ENCODE data around the gene PKD1L1. TPM values are rescaled to one million over a fixed set of nuclear protein-coding genes. Genes with fewer than 3 reads are reported as not detected.

The PKD1L1 gene
- total RNA-seq, 3 donors from 2014 or later (not counting 1 experiment from before 2014, with no cell fraction given): 0.33 to 0.48 (median 0.38) TPM

DNA sequence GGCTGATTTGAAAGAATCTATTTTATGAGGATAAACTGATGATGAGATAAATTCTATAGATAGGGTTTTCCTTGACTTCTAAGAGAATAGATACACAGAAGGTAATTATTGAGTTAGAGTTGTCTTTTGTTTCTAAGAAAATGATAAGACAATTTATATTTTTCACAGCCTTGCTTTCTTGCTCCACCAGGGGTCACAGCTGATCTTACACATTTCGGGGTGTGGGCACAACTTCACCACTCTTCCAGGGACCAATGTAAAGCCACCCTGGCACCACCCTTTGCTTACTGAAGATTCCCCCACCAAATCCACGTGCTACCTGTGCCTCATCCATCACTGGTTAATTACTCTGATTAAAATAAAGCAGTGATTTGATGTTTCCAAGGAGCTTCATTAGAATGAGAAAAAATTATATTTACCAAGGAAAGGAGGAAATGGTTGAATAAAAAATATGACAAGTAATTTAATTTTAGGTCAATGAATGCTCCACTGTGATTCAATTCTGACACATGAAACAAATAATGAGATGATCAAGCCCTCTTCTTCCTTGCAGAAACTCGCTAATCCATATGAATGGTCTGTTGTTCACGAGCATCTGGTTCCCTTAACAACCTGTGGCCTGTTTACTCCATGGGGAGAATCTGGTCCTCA is 189.1 kb downstream of the PKD1L1 start:
- no peak overlapping the region for H3K27ac Mint-ChIP-seq

DNA sequence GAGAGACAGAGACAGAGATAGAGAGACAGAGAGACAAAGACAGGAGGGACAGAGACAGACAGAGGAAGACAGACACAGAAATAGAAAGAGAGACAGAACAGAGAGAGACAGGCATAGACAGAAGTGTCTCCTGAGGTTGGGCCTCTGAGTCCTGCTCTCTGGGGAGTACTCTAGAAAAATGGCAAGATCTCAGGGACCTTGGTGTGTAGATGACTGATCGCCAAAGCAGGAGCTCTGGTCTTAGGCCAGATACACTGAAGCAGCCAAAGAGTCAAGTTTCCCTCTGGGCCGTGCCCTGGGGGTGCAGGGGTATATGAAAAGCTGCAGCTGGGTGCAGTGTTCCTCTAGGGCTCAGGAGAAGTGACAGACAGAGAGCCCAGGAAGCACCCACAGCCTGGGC is 189.7 kb downstream of the PKD1L1 start:
- no peak overlapping the region for H3K4me3 Mint-ChIP-seq
- Histone ChIP-seq H3K36me3 (ENCODE audit: control insufficient read depth, insufficient read depth, low read length) (no peaks in the 10 kb centered on the region), H3K27me3 (ENCODE audit: control insufficient read depth, insufficient read depth, low read length) (no peaks in the 10 kb centered on the region), H3K4me3 (ENCODE audit: low read length) (no peak overlapping the region), H3K27ac (ENCODE audit: low read length) (no peak overlapping the region), H3K4me1 (ENCODE audit: control insufficient read depth, insufficient read depth, low read length) (no peaks in the 10 kb centered on the region), H3K9me3 (ENCODE audit: control insufficient read depth, insufficient read depth, low read length) (no peaks in the 10 kb centered on the region)
- peaks cover 5 to 7% of the 10 kb centered on the region in 2 donors for H3K27me3 Mint-ChIP-seq (ENCODE audit: low read depth in 2 of 2)
- WGBS (ENCODE audit: insufficient coverage): 93% methylated on average over 2 of the region's 2 CpGs
- ATAC-seq (no peak), DNase-seq (no peak)
- H3K27ac Mint-ChIP-seq: no peak overlapping the region
- intact Hi-C loops (cut with micrococcal nuclease): no loop called here
- H3K4me1 Mint-ChIP-seq: no peaks in the 10 kb centered on the region
- TF ChIP-seq, protein P1, sequence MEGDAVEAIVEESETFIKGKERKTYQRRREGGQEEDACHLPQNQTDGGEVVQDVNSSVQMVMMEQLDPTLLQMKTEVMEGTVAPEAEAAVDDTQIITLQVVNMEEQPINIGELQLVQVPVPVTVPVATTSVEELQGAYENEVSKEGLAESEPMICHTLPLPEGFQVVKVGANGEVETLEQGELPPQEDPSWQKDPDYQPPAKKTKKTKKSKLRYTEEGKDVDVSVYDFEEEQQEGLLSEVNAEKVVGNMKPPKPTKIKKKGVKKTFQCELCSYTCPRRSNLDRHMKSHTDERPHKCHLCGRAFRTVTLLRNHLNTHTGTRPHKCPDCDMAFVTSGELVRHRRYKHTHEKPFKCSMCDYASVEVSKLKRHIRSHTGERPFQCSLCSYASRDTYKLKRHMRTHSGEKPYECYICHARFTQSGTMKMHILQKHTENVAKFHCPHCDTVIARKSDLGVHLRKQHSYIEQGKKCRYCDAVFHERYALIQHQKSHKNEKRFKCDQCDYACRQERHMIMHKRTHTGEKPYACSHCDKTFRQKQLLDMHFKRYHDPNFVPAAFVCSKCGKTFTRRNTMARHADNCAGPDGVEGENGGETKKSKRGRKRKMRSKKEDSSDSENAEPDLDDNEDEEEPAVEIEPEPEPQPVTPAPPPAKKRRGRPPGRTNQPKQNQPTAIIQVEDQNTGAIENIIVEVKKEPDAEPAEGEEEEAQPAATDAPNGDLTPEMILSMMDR (IDR thresholded peaks at IDR 0.05): no peak
- H3K9me3 Mint-ChIP-seq: no peaks in the 10 kb centered on the region
- no peaks in the 10 kb centered on the region for H3K36me3 Mint-ChIP-seq

More for the DNA sequence above, 189.1 kb downstream of the PKD1L1 start:
- DNase-seq (no peak), ATAC-seq (no peak)
- Mint-ChIP-seq H3K4me3 (no peak overlapping the region), H3K4me1 (no peaks in the 10 kb centered on the region), H3K36me3 (no peaks in the 10 kb centered on the region), H3K27me3 (ENCODE audit: low read depth in 2 of 2) (peaks cover 4 to 6% of the 10 kb centered on the region in 2 donors), H3K9me3 (no peaks in the 10 kb centered on the region)
- Histone ChIP-seq H3K36me3 (ENCODE audit: control insufficient read depth, insufficient read depth, low read length) (no peaks in the 10 kb centered on the region), H3K9me3 (ENCODE audit: control insufficient read depth, insufficient read depth, low read length) (no peaks in the 10 kb centered on the region), H3K27me3 (ENCODE audit: control insufficient read depth, insufficient read depth, low read length) (no peaks in the 10 kb centered on the region), H3K27ac (ENCODE audit: low read length) (no peak overlapping the region), H3K4me1 (ENCODE audit: control insufficient read depth, insufficient read depth, low read length) (no peaks in the 10 kb centered on the region), H3K4me3 (ENCODE audit: low read length) (no peak overlapping the region)
- intact Hi-C loops (cut with micrococcal nuclease): no loop called here
- WGBS (ENCODE audit: insufficient coverage): 79% methylated on average over 3 of the region's 4 CpGs
- TF ChIP-seq, protein P1 (IDR thresholded peaks at IDR 0.05): no peak

DNA sequence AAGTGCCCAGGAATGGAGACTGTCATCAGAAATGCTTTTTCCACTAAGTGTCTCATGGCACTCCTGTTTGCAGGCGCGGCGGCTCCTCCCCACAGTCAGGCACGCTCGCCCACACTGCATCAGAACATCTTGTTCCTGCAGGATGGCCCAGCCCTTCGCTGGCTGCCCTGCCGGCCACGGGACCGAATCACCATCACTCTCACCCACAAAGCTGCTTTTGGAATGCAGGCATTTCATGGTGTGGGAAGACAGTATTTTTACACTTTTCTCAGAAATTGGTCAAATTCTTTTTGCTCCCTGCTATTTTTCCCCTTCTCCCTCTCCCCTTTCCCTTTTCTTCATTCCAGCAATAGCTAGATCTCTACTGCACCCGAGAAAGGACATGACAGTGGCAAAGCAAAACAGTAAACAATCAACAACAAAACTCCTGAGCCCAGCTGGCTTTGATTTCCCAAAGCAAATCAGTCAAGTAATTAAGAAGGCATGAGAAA is 190.3 kb downstream of the PKD1L1 start:
- no peaks in the 10 kb centered on the region for H3K9me3 ChIP-seq (ENCODE audit: control insufficient read depth, insufficient read depth, low read length)
- intact Hi-C loops (cut with micrococcal nuclease): no loop called here
- Mint-ChIP-seq H3K27me3 (ENCODE audit: low read depth in 2 of 2) (peaks cover 9 to 13% of the 10 kb centered on the region in 2 donors), H3K36me3 (no peaks in the 10 kb centered on the region), H3K4me1 (no peaks in the 10 kb centered on the region), H3K9me3 (no peaks in the 10 kb centered on the region), H3K27ac (no peak overlapping the region), H3K4me3 (no peak overlapping the region)
- TF ChIP-seq, protein P1 (IDR thresholded peaks at IDR 0.05): no peak
- H3K27me3 ChIP-seq (ENCODE audit: control insufficient read depth, insufficient read depth, low read length): no peaks in the 10 kb centered on the region
- no peak for DNase-seq
- no peaks in the 10 kb centered on the region for H3K36me3 ChIP-seq (ENCODE audit: control insufficient read depth, insufficient read depth, low read length)
- H3K4me3 ChIP-seq (ENCODE audit: low read length): no peak overlapping the region
- 94% methylated on average over 7 of the region's 10 CpGs for WGBS (ENCODE audit: insufficient coverage)
- H3K27ac ChIP-seq (ENCODE audit: low read length): no peak overlapping the region
- no peaks in the 10 kb centered on the region for H3K4me1 ChIP-seq (ENCODE audit: control insufficient read depth, insufficient read depth, low read length)
- no peak for ATAC-seq

DNA sequence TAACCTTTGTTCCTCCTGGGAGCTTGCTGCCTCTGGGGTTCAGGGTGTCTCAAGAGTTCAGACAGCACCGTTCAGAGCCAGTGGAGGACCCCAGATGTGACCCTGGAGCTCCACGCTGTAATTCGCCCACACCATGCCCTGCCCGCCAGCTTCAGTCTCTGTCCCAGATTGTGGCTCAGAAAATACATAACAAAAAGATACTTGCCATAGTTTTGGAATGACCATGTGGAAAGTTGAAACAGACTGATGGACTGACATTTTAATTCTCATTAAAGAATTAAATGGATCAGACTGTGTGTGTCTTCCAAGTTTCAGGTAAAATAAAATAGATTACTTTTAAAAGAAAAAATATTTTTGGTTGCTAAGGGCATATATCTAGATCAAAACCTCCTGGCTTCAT is 191.6 kb downstream of the PKD1L1 start:
- no peaks in the 10 kb centered on the region for H3K36me3 ChIP-seq (ENCODE audit: control insufficient read depth, insufficient read depth, low read length)
- no peaks in the 10 kb centered on the region for H3K27me3 ChIP-seq (ENCODE audit: control insufficient read depth, insufficient read depth, low read length)
- no peaks in the 10 kb centered on the region for H3K9me3 ChIP-seq (ENCODE audit: control insufficient read depth, insufficient read depth, low read length)
- H3K4me3 ChIP-seq (ENCODE audit: low read length): no peak overlapping the region
- WGBS (ENCODE audit: insufficient coverage): 93% methylated on average over 4 of the region's 4 CpGs
- Mint-ChIP-seq H3K9me3 (peaks cover 0 to 4% of the 10 kb centered on the region in 2 donors), H3K4me1 (no peaks in the 10 kb centered on the region), H3K4me3 (no peak overlapping the region), H3K27ac (no peak overlapping the region), H3K36me3 (no peaks in the 10 kb centered on the region), H3K27me3 (ENCODE audit: low read depth in 2 of 2) (peaks cover 14 to 21% of the 10 kb centered on the region in 2 donors)
- ATAC-seq (no peak), DNase-seq (no peak)
- TF ChIP-seq, protein P1 (IDR thresholded peaks at IDR 0.05): no peak
- intact Hi-C loops (cut with micrococcal nuclease): no loop called here
- no peaks in the 10 kb centered on the region for H3K4me1 ChIP-seq (ENCODE audit: control insufficient read depth, insufficient read depth, low read length)
- H3K27ac ChIP-seq (ENCODE audit: low read length): no peak overlapping the region
